Measurements from ENCODE around the gene SUCO.

The SUCO gene

DNA sequence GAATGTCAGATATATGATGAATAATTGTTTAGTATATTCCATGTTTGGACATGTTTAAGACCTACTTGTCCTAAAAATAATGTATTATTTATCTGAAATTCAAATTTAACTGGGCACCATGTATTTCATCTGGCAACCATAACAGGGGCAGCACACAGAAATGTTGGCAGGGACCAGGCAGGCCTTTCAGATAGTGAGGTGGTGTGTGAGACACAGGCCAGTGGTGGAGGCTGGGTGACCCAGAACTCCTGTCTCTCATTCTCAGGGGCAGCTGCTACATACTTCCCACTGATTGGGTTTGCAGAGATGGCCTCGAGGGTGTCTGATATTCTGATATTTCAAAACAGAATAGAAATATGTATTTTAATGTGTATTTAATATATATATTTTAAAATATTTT, 124.6 kb downstream of the SUCO start:
- no peak overlapping the region for H3K9ac ChIP-seq (ENCODE audit: insufficient read length, low read depth)
- no peaks in the 10 kb centered on the region for H3K9me3 ChIP-seq (ENCODE audit: insufficient read depth, low read length)
- H3K4me3 ChIP-seq (ENCODE audit: insufficient read length, low read depth), result no peak overlapping the region
- H3K36me3 ChIP-seq (ENCODE audit: insufficient read depth, insufficient read length, low read length), result no peaks in the 10 kb centered on the region
- DNase-seq (ENCODE audit: low read depth, low spot score), result no peak
- no peak for TF ChIP-seq YY1 (IDR thresholded peaks at IDR 0.05; ENCODE audit: insufficient read depth, insufficient read length)
- no peak for TF ChIP-seq SUZ12 (IDR thresholded peaks at IDR 0.05; ENCODE audit: extremely low read depth, insufficient read depth, insufficient read length)
- no peak for TF ChIP-seq ZNF274 (IDR thresholded peaks at IDR 0.05; ENCODE audit: low read depth, low read length)
- no peaks in the 10 kb centered on the region for H3K4me1 ChIP-seq (ENCODE audit: insufficient read depth, insufficient read length)
- H3K27me3 ChIP-seq (ENCODE audit: insufficient read depth, insufficient read length), result no peaks in the 10 kb centered on the region

DNA sequence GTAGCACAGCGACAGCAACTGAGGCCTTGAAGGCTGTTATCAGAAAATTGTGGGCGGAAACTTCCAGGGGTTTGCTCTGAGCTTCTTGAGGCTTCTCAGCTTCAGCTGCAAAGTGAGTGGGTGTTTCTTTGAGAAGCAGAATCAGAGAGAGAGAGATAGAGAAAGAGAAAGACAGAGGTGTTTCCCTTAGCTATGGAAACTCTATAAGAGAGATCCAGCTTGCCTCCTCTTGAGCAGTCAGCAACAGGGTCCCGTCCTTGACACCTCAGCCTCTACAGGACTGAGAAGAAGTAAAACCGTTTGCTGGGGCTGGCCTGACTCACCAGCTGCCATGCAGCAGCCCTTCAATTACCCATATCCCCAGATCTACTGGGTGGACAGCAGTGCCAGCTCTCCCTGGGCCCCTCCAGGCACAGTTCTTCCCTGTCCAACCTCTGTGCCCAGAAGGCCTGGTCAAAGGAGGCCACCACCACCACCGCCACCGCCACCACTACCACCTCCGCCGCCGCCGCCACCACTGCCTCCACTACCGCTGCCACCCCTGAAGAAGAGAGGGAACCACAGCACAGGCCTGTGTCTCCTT, 126.0 kb downstream of the SUCO start, which contains the start of gene FASLG:
Gene FASLG, plus strand, starts transcription at position 233 of the 583 bp plus-strand sequence. Its CDS starts 99 bp downstream, at position 332.
- Histone ChIP-seq H3K9ac (ENCODE audit: insufficient read length, low read depth) (no peak within 1 kb of the TSS), H3K27me3 (ENCODE audit: insufficient read depth, insufficient read length) (no peaks in the 10 kb centered on the region), H3K4me3 (ENCODE audit: insufficient read length, low read depth) (no peak within 1 kb of the TSS), H3K9me3 (ENCODE audit: insufficient read depth, low read length) (no peaks in the 10 kb centered on the region; the same call in 1 of the 2 replicates), H3K36me3 (ENCODE audit: insufficient read depth, insufficient read length, low read length) (no peaks in the 10 kb centered on the region), H3K4me1 (ENCODE audit: insufficient read depth, insufficient read length) (no peaks in the 10 kb centered on the region)
- DNase-seq (ENCODE audit: low read depth, low spot score), result no peak
- no peak for TF ChIP-seq ZNF274 (IDR thresholded peaks at IDR 0.05; ENCODE audit: low read depth, low read length)
- TF ChIP-seq SUZ12 (IDR thresholded peaks at IDR 0.05; ENCODE audit: extremely low read depth, insufficient read depth, insufficient read length), result no peak
- TF ChIP-seq YY1 (IDR thresholded peaks at IDR 0.05; ENCODE audit: insufficient read depth, insufficient read length), result no peak

GRCh38 chr1:172661107-172661506, 128.2 kb downstream of the SUCO start:
- no peak for DNase-seq (ENCODE audit: low read depth, low spot score)
- Histone ChIP-seq H3K9me3 (ENCODE audit: insufficient read depth, low read length) (no peaks in the 10 kb centered on the region; the same call in 1 of the 2 replicates), H3K27me3 (ENCODE audit: insufficient read depth, insufficient read length) (no peaks in the 10 kb centered on the region), H3K9ac (ENCODE audit: insufficient read length, low read depth) (no peak overlapping the region), H3K36me3 (ENCODE audit: insufficient read depth, insufficient read length, low read length) (no peaks in the 10 kb centered on the region), H3K4me3 (ENCODE audit: insufficient read length, low read depth) (no peak overlapping the region), H3K4me1 (ENCODE audit: insufficient read depth, insufficient read length) (no peaks in the 10 kb centered on the region)
- no peak for TF ChIP-seq YY1 (IDR thresholded peaks at IDR 0.05; ENCODE audit: insufficient read depth, insufficient read length)
- no peak for TF ChIP-seq SUZ12 (IDR thresholded peaks at IDR 0.05; ENCODE audit: extremely low read depth, insufficient read depth, insufficient read length)
- no peak for TF ChIP-seq ZNF274 (IDR thresholded peaks at IDR 0.05; ENCODE audit: low read depth, low read length)
